GM18526 (cell line): Measurements from ENCODE around the gene NXN.

ENCODE experiments used
- POLR2A ChIP-seq: IDR thresholded peaks from 3 replicates; pipeline ENCODE4 v1.6.1; 2011; ENCODE audit not compliant: insufficient read length; ENCODE audit errors: extremely low read depth

Gene NXN

DNA sequence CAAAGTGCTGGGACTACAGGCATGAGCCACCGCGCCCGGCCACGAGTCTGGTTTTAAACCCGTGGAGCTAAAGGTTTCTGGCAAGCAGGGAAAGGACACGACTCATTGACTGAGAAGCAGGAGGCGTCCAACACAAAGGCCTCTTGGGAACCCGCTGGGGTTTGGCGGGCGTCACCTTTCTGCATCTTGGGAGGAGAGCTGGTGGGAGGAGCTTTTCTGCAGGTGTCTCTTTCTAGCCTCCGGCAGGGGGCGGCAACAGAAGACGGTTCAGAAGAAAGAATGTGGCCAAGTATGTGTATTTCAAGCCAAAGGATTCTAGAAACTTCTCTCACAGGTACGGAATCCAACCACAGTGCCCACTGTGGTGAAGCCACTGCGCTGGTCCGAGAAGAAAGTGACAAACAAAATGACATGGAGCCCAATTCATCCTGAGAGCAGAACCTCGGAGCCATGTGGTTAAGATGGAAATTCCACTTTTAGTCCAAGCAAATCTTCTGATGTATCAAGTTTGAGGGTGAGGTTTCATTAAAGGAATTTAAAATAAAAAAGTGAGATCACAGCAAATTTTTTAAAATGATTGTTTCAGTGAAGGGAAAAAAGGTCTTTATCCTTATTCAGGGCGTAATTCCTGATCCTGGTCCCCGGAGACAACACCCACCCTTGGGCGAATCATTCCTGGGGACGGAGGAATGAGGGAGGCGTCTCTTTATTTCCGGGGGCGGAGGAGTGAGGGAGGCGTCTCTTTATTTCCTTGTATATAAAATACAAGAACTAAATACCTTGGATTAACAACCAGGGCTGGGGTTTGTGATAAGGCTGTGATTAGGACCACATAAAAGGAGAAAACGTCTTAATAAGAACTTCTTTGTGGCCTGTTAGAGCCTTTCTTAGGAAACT, 99.8 kb downstream of the NXN start:
- no peak for TF ChIP-seq POLR2A

DNA sequence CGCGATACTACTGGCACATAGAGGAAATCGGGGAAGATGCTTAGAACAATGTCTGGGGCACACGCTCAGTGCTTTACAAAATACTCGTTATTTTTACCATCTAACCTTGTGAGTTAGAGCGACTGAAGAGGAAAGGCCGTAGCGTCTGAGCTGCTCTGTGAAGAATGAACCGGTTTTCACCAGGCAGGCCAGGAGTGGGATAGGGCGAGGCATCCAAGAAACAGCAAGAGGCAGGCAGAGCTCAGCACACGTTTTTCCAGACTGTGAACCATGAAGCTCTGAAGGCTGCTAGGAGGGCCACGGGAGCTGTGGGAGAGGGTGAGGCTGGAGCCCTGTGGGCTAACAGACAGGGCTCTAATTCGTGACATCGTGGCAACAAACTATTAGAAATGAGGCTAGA, 101.9 kb downstream of the NXN start:
- no peak for TF ChIP-seq POLR2A

DNA sequence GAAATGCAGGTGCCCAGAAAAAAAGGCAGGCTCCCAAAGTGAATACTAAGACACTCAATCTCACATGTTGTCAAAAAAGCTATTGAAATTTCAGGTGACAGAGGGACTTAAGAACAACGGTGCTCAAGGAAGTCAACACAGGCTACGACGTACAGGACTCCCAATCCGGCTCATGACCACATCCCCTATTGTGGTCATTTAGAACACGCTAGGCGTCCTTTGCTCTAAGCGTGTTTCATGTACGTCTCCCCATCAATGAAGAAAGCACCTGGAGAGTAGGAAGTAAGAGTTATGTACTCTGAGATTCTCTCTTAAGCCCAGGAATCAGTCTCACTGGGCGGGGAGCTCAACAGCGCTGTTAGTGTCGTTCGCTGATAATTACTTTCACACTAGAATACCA, 103.3 kb downstream of the NXN start:
- TF ChIP-seq POLR2A: no peak

DNA sequence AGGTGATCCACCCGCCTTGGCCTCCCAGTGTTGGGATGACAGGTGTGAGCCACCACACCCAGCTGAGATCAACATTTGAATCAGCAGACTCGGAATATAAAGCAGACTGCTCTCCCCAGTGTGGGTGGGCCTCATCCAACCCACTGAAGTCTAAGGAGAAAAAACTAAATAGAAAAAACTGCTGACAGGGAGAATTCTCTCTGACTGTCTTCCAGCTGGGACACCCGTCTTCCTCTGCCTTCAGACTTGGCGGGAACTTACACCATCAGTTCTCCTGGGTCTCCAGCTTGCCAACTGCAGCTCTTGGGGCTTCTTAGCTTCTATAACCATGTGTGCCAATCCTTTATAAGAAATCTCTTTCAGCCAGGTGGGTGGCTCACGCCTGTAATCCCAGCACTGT, 106.7 kb downstream of the NXN start:
- TF ChIP-seq POLR2A: no peak

DNA sequence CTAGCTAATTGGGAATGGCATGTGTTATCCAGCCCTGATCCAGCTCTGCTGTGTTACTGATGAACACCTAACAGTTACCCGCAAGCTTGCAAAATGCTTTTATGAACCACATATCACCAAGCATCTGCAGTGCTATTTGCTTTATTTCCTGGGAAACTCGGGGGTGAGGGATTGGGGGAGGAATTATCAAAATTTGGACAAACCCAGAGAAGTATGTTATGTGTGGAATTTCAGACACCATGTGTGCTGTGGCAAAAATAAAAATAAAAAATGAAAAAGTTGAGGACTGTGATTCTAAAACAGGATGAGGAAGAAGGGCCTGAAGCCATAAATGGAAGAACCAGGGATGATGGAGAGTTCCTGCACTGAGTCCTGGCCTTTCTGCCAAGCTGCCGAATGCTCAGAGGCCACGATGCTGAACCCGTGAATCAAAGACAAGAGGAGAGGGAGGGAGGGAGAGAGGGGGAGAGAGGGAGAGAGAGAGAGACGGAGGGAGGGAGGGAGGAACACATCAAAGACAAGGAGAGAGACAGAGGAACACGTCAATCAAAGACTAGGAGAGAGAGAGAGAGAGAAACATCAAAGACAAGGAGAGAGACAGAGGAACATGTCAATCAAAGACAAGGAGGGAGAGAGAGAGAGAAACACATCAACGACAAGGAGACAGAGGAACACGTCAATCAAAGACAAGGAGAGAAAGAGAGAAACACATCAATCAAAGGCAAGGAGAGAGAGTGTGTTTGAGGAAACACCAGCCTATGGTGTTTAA, 107.6 kb downstream of the NXN start:
- no peak for TF ChIP-seq POLR2A

DNA sequence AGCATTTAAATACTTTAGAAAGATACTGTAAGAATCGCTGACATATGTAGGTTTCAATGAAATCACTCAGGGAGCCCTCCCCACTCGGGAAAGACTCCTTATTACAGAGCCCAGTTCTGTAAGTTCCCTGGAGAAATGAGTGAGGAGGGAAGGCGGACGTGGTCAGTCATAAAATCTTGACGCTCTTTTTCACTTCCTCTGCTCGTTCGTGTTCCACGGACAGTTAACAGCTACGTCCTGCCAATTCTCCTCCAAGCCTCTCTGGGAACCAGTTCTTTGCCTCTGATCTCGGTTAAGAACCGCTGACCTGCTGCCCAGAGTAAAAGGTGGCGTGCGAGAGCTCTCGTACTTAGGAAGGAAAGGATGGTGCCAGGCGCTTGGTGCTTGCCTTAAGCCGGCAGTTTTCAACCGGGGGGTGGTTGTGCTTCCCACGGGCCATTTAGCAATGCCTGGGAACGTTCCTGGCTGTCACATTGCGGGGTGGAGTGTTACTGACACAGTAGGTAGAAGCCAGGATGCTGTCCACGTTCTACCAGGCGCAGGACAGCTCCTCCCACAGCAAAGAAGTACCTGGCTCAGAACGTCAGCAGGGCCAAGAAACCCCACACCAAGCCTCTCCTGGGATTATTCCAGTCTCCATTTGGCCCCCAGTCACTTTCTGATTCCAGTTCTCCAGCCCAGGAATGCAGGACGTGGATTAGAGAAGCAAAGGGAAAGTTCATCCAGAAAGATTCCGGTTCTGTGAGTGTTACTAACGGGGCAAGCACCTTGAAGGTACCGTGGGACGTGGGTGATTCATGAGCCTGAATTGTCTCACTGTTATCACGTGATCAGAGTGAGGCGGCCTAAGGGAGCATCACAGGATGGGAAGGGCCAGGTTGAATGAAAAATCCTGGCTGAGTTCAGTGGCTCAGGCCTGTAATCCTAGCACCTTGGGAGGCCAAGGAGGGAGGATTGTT, 109.7 kb downstream of the NXN start:
- no peak for TF ChIP-seq POLR2A

DNA sequence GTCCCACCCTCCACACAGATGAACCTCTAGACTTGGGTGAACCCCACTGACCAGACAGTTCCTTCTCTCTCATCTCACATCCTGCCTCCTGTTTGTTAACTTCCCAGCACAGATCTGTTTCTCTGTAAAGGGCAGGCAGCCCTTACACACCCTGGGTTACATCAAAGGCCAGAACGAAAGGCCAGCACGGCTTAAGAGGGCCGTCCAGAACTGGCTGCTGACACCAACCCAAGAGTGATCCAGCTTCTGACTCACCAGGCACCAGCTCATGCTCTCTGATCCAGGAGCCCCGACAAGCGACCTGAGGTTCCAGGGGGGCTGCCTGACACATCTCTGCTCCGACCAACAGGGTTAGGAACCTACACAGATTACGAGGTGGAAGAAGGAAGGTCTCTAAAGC, 110.5 kb downstream of the NXN start:
- TF ChIP-seq POLR2A: no peak

DNA sequence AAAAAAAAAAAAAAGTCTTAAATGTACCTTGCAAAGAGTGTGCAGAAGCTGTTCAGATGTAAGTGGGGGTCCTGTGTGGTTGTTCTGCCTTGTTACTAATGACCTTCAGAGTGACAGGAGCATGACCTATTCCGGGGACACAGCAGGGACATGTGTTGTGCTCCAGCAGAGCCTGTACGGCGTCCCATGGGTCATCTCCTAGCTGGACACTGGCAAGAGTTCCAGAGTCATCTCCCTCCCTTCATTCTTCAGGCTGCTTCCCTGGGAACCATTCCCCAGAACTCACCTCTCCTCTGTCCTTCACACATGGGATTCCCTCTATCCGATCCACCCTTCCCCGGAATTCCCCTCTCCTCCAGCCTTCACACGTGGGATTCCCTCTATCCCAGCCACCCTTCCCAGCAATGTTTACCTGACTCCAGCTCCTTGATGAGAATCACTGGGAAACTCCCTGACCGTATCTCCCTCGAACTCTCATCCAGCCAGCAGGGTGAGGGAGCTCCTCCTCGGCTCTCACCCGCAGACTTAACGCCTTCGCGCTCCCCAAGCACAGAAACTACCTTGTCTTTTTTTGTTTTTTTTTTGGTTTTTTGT, 111.6 kb downstream of the NXN start:
- TF ChIP-seq POLR2A: no peak

DNA sequence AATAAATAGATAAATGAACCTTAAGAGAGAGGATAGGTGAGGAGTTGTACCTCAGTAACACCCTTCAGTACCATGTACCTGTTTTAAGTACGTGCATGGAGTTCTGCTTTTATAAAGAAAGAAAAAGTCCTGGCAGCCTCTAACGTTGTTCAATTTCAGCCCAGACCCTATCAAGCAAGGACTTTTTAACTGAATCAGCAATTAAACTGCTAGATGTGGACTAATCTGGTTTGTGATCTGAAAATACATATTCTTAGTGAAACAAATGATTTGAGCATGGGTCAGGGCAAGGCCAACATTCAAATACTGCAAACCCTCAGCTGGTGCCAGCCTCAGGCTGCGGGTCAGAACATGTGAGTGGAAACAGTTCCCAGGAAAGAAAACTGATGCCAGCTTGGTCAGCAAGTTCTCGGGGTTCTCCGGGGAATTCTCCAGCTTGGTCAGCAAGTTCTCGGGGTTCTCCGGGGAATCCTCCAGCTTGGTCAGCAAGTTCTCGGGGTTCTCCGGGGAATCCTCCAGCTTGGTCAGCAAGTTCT, 112.9 kb downstream of the NXN start:
- TF ChIP-seq POLR2A: no peak

DNA sequence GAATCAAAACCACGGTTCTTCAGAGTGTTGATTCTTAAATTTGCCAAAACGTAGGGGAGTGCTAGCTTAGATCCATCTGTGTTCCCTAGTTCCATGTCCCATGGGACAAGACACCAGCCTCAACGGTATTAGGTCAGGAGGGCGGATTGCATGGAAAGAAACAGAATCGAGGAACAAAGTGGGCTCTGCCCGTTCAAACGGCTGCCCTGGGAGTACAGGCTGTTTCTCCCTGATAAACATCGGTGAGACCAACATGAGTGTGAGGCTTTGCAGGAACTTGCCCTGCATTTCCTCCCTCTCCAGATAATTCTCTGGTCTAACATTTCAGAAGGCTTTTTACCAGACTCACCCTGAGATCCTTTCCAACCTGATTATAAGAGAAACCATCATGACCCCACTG, 115.3 kb downstream of the NXN start:
- no peak for TF ChIP-seq POLR2A

DNA sequence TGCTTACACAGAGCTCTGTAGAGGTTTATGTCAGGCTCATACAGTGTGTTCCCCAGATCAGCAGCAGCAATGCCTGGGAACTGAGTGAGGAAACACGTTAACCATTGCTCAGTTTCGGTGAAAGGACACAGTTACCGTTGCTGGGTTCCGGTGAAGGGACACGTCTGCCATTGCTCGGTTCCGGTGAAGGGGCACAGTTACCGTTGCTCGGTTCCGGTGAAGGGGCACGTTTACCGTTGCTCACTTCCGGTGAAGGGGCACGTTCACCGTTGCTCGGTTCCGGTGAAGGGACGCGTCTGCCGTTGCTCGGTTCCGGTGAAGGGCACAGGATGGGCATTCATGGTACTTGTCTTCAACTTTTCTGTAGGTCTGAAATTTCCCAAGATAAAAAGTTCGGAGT, 115.7 kb downstream of the NXN start:
- no peak for TF ChIP-seq POLR2A

DNA sequence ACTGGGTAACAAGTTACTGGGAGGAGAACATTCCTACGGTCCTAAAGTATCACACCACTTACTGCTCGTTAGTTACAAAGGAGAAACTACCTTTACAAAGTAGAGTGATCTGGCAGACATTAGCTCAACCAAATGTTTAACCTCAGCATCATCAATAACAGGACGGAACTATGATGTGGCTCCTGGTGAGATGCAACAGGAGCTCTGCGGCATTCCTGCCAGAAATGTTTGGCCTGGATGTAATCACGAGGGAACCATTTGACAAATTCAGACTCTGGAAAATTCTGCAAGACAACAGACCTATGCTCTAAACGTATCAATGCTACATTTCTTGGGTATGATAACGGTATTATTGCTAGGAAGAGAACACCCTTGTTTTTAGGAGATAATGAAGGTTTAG, 117.0 kb downstream of the NXN start:
- TF ChIP-seq POLR2A: no peak

DNA sequence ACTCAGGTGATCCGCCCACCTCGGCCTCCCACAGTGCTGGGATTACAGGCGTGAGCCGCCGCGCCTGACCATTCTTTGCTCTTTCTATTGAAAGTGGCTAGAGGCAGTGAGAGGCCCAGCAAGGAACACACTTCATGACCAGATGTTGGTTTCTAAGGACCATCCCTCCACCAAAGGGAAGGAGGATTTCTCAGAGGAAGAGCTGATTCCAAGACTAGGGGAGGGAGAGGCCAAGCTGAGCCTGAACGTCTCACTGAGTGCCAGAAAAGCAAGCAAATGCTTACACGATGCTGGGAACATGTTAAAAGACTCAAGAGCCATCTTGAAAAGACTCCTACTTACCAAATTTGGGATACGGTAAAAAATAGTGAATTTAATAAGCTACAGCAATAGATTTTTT, 118.2 kb downstream of the NXN start:
- TF ChIP-seq POLR2A: no peak

DNA sequence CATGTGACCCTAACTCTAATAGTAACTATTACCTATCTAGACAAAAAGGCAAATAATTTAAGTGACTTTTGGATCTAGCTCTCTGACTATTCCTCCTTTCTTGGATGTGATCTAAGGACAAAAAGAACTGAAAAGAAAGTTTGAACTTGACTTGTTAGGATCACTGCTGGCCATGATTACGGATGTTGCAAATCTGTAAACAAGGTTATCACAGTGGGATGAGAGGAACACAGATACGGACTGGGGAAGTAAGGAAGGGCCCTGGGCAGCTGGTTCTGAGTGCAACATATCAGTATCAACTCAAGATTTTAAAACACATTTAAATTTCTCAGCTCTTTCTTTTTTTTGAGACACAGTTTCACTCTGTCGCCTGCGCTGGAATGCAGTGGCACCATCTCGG, 118.8 kb downstream of the NXN start:
- no peak for TF ChIP-seq POLR2A

DNA sequence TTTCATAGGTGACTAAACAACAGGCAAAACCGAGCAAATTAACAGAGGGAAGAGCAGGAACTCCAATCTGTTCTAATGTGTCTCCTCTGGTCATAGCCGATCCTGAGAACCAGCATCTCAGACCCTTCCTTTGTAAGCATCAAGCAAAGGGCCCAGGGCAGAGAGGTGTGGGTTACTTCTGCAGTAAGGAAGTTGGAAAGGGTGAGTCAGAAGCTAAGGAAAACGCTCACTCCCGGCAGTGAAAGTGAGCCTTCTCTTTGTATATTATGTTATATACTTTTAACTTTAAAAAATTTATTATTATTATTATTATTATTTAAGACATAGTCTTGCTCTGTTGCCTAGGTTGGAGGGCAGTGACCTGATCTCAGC, 119.8 kb downstream of the NXN start:
- no peak for TF ChIP-seq POLR2A
